Liver (tissue), 9 donors: ENCODE results near the gene RPH3AL. TPM values are rescaled to one million over a fixed set of nuclear protein-coding genes. Genes with fewer than 3 reads are reported as not detected.

Experiments used
- DNase-seq: peaks from one replicate; pipeline ENCODE4 v3.0.0-alpha.2; 2017; ENCODE audit warnings: low spot score
- H3K27ac ChIP-seq, 2 donors: one replicate each; pipeline ENCODE4 v1.7.0; 2013; ENCODE audit warnings: inconsistent platforms in 2 of 2, low read length in 2 of 2, control low read depth in 1 of 2, low read depth in 1 of 2, mild to moderate bottlenecking in 1 of 2
- H3K27me3 ChIP-seq, 4 donors: one replicate each; pipeline versions ENCODE4 v1.6.1 to v1.7.0; 2013; ENCODE audit warnings: low read length in 3 of 4, inconsistent platforms in 1 of 4, mild to moderate bottlenecking in 1 of 4, moderate library complexity in 1 of 4; ENCODE audit not compliant: control insufficient read depth in 4 of 4, insufficient read depth in 4 of 4
- H3K36me3 ChIP-seq, 4 donors: one replicate each; pipeline versions ENCODE4 v1.6.1 to v1.7.0; 2013; ENCODE audit warnings: low read length in 3 of 4, mild to moderate bottlenecking in 3 of 4, low read depth in 1 of 4, moderate library complexity in 1 of 4; ENCODE audit not compliant: control insufficient read depth in 4 of 4, insufficient read depth in 3 of 4
- H3K4me1 ChIP-seq, 4 donors: one replicate each; pipeline versions ENCODE4 v1.6.1 to v1.7.0; 2013; ENCODE audit warnings: low read length in 3 of 4, mild to moderate bottlenecking in 3 of 4, moderate library complexity in 1 of 4; ENCODE audit not compliant: control insufficient read depth in 4 of 4, insufficient read depth in 4 of 4
- H3K4me3 ChIP-seq, 3 donors: one replicate each; pipeline versions ENCODE4 v1.6.1 to v1.7.0; 2013; ENCODE audit warnings: low read length in 3 of 3, control low read depth in 1 of 3, low read depth in 1 of 3, mild to moderate bottlenecking in 1 of 3
- H3K9ac ChIP-seq, 2 donors: one replicate each; pipeline ENCODE4 v1.7.0; 2013; ENCODE audit warnings: low read length in 2 of 2, mild to moderate bottlenecking in 2 of 2, moderate library complexity in 2 of 2, control low read depth in 1 of 2, low read depth in 1 of 2
- H3K9me3 ChIP-seq, 4 donors: one replicate each; pipeline versions ENCODE4 v1.6.1 to v1.7.0; 2013; ENCODE audit warnings: low read length in 3 of 4; ENCODE audit not compliant: control insufficient read depth in 4 of 4
- EGR1 ChIP-seq, 2 donors: IDR thresholded peaks; 2 replicates each; pipeline ENCODE4 v1.6.1; 2016 to 2018; ENCODE audit warnings: antibody characterized with exemption in 2 of 2, low read depth in 2 of 2
- FOXA1 ChIP-seq: IDR thresholded peaks from 2 replicates; pipeline ENCODE4 v1.6.1; 2016; ENCODE audit warnings: antibody characterized with exemption
- FOXA2 ChIP-seq: IDR thresholded peaks from 2 replicates; pipeline ENCODE4 v1.6.1; 2016; ENCODE audit warnings: antibody characterized with exemption
- GABPA ChIP-seq, 2 donors: IDR thresholded peaks in 1 of 2; conservative IDR thresholded peaks in 1 of 2; 2 replicates each; pipeline ENCODE4 v1.6.1; 2016; ENCODE audit warnings: antibody characterized with exemption in 2 of 2, mild to moderate bottlenecking in 1 of 2, moderate library complexity in 1 of 2
- HNF4A ChIP-seq, 2 donors: conservative IDR thresholded peaks; 2 replicates each; pipeline ENCODE4 v1.6.1; 2016; ENCODE audit warnings: antibody characterized with exemption in 2 of 2, mild to moderate bottlenecking in 2 of 2
- HNF4G ChIP-seq: IDR thresholded peaks from 2 replicates; pipeline ENCODE4 v1.6.1; 2016; ENCODE audit warnings: antibody characterized with exemption
- JUND ChIP-seq, 2 donors: IDR thresholded peaks; 2 replicates each; pipeline ENCODE4 v1.6.1; 2016; ENCODE audit warnings: antibody characterized with exemption in 2 of 2
- NR2F2 ChIP-seq: IDR thresholded peaks from 2 replicates; pipeline ENCODE4 v1.6.1; 2016; ENCODE audit warnings: antibody characterized with exemption
- RAD21 ChIP-seq, 2 donors: IDR thresholded peaks; 2 replicates each; pipeline ENCODE4 v1.6.1; 2016; ENCODE audit warnings: antibody characterized with exemption in 2 of 2, mild to moderate bottlenecking in 2 of 2
- RXRA ChIP-seq, 2 donors: IDR thresholded peaks; 2 replicates each; pipeline ENCODE4 v1.6.1; 2017 to 2018; ENCODE audit warnings: antibody characterized with exemption in 2 of 2, mild to moderate bottlenecking in 1 of 2
- SP1 ChIP-seq: IDR thresholded peaks from 2 replicates; pipeline ENCODE4 v1.6.1; 2018; ENCODE audit warnings: antibody characterized with exemption, mild to moderate bottlenecking
- TAF1 ChIP-seq: conservative IDR thresholded peaks from 2 replicates; pipeline ENCODE4 v1.6.1; 2016; ENCODE audit warnings: antibody characterized with exemption, mild to moderate bottlenecking
- WGBS: extraction: QIAGEN DNeasy Blood & Tissue Kit; methylation state at CpG from one replicate; pipeline ENCODE4 v1.1.7; 2013; 5-methylcytosine and 5-hydroxymethylcytosine counted together
- polyA plus RNA-seq, 2 donors: library from polyadenylated mRNA; stranded (reverse) in 1 of 2; unstranded in 1 of 2; fragments of 200-250 nt in 1 of 2; fragments of >200 nt in 1 of 2; fragmentation: Nextera tagmentation in 1 of 2; extraction: Ambion mirVana in 1 of 2; gene quantifications; one replicate each; pipeline versions ENCODE4 v1.2.1 to v1.2.3, GENCODE V29; 2013 to 2015
- total RNA-seq, 2 donors: library from RNA; depleted of rRNA; stranded (reverse); fragments of >200 nt; gene quantifications; one replicate each; pipeline ENCODE4 v1.2.3, GENCODE V29; 2014
- TF ChIP-seq, protein P1 (sequence below): fragments of 150-350 bp; IDR thresholded peaks from 2 replicates; pipeline ENCODE4 v1.5.1; 2017; ENCODE audit warnings: improper control_type of control experiment, low read depth, low read length; ENCODE audit not compliant: missing input control
- TF ChIP-seq, protein P2 (sequence below): IDR thresholded peaks from 2 replicates; pipeline ENCODE4 v1.6.1; 2016; ENCODE audit warnings: antibody characterized with exemption
- TF ChIP-seq, protein P3 (sequence below): IDR thresholded peaks from 2 replicates; pipeline ENCODE4 v1.6.1; 2016; ENCODE audit warnings: antibody characterized with exemption, mild to moderate bottlenecking
- TF ChIP-seq, protein P4 (sequence below): IDR thresholded peaks from 2 replicates; pipeline ENCODE4 v1.6.1; 2016; ENCODE audit warnings: antibody characterized with exemption
- TF ChIP-seq, protein P5 (sequence below): IDR thresholded peaks from 2 replicates; pipeline ENCODE4 v1.6.1; 2016; ENCODE audit warnings: antibody characterized with exemption
- donor health status: healthy.
- donor health status: healthy.
- donor health status: healthy.
- donor health status: healthy.
- donor health status: healthy.

Gene RPH3AL
- total and polyA plus RNA-seq, 4 donors, result 8.5 to 52.5 (median 13.9) TPM

DNA sequence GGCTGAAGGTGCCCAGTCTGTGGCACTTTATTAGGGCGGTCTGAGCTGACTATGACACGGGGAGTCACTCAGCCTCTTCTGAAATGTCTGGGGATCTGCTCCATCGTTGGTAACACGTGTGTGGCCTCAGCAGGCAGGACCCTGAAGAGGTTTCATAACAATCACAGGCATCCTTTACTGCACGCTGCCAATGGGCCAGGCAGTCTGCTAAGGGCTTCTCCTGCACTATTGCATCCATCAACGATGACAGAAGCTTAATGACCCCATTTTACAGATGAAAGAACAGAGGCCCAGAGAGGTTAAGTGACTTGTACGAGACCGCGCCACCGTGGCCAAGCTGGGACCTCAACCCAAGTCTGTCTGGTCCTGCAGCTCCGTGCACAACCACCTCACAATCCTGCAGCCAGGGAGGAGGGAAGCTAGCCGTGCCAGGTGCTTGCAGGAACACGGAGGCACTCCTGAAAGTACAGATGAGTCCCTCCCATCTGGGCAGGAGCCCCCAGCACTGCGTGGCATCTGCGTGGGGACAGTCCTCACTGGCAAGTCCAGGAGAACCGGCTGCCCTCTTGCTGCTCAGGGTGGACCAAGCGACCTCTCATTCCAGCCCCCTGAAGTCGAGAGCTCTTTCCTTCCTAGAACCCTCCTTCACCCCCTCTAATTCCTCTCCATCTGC lies 40.0 kb downstream of the RPH3AL start:
- TF ChIP-seq JUND (IDR thresholded peaks at IDR 0.05) (no peak), RAD21 (IDR thresholded peaks at IDR 0.05) (no peak), NR2F2 (no peak), RXRA (IDR thresholded peaks at IDR 0.05) (no peak), GABPA (IDR thresholded peaks at IDR 0.05 in 1 of 2, conservative IDR thresholded peaks at IDR 0.05 in 1 of 2) (no peak), HNF4A (conservative IDR thresholded peaks at IDR 0.05) (no peak), TAF1 (no peak), SP1 (no peak), FOXA1 (no peak), EGR1 (IDR thresholded peaks at IDR 0.05; ENCODE audit: low read depth in 2 of 2) (no peak), HNF4G (no peak), FOXA2 (no peak)
- TF ChIP-seq, protein P1, sequence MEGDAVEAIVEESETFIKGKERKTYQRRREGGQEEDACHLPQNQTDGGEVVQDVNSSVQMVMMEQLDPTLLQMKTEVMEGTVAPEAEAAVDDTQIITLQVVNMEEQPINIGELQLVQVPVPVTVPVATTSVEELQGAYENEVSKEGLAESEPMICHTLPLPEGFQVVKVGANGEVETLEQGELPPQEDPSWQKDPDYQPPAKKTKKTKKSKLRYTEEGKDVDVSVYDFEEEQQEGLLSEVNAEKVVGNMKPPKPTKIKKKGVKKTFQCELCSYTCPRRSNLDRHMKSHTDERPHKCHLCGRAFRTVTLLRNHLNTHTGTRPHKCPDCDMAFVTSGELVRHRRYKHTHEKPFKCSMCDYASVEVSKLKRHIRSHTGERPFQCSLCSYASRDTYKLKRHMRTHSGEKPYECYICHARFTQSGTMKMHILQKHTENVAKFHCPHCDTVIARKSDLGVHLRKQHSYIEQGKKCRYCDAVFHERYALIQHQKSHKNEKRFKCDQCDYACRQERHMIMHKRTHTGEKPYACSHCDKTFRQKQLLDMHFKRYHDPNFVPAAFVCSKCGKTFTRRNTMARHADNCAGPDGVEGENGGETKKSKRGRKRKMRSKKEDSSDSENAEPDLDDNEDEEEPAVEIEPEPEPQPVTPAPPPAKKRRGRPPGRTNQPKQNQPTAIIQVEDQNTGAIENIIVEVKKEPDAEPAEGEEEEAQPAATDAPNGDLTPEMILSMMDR, result no peak
- TF ChIP-seq, protein P2, sequence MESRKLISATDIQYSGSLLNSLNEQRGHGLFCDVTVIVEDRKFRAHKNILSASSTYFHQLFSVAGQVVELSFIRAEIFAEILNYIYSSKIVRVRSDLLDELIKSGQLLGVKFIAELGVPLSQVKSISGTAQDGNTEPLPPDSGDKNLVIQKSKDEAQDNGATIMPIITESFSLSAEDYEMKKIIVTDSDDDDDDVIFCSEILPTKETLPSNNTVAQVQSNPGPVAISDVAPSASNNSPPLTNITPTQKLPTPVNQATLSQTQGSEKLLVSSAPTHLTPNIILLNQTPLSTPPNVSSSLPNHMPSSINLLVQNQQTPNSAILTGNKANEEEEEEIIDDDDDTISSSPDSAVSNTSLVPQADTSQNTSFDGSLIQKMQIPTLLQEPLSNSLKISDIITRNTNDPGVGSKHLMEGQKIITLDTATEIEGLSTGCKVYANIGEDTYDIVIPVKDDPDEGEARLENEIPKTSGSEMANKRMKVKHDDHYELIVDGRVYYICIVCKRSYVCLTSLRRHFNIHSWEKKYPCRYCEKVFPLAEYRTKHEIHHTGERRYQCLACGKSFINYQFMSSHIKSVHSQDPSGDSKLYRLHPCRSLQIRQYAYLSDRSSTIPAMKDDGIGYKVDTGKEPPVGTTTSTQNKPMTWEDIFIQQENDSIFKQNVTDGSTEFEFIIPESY, result no peak
- TF ChIP-seq, protein P3, sequence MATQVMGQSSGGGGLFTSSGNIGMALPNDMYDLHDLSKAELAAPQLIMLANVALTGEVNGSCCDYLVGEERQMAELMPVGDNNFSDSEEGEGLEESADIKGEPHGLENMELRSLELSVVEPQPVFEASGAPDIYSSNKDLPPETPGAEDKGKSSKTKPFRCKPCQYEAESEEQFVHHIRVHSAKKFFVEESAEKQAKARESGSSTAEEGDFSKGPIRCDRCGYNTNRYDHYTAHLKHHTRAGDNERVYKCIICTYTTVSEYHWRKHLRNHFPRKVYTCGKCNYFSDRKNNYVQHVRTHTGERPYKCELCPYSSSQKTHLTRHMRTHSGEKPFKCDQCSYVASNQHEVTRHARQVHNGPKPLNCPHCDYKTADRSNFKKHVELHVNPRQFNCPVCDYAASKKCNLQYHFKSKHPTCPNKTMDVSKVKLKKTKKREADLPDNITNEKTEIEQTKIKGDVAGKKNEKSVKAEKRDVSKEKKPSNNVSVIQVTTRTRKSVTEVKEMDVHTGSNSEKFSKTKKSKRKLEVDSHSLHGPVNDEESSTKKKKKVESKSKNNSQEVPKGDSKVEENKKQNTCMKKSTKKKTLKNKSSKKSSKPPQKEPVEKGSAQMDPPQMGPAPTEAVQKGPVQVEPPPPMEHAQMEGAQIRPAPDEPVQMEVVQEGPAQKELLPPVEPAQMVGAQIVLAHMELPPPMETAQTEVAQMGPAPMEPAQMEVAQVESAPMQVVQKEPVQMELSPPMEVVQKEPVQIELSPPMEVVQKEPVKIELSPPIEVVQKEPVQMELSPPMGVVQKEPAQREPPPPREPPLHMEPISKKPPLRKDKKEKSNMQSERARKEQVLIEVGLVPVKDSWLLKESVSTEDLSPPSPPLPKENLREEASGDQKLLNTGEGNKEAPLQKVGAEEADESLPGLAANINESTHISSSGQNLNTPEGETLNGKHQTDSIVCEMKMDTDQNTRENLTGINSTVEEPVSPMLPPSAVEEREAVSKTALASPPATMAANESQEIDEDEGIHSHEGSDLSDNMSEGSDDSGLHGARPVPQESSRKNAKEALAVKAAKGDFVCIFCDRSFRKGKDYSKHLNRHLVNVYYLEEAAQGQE, result no peak
- TF ChIP-seq, protein P4, sequence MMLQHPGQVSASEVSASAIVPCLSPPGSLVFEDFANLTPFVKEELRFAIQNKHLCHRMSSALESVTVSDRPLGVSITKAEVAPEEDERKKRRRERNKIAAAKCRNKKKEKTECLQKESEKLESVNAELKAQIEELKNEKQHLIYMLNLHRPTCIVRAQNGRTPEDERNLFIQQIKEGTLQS, result no peak
- TF ChIP-seq, protein P5, sequence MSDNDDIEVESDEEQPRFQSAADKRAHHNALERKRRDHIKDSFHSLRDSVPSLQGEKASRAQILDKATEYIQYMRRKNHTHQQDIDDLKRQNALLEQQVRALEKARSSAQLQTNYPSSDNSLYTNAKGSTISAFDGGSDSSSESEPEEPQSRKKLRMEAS, result no peak
- no peaks in the 10 kb centered on the region for H3K27me3 ChIP-seq
- no peak for DNase-seq
- no peaks in the 10 kb centered on the region for H3K4me1 ChIP-seq
- H3K27ac ChIP-seq, result no peak overlapping the region
- WGBS, result 93% methylated on average over 18 of the region's 18 CpGs
- H3K9ac ChIP-seq, result no peak overlapping the region
- peaks cover 0 to 5% (median 2%) of the 10 kb centered on the region in 4 donors for H3K36me3 ChIP-seq
- no peaks in the 10 kb centered on the region for H3K9me3 ChIP-seq
- no peak overlapping the region for H3K4me3 ChIP-seq
